Tibial nerve (tissue), 4 donors: ENCODE data around the gene NKD2.

Experiments
- CTCF ChIP-seq, 5 experiments: fragments of 200-600 bp in 3 of 5; fragments of 450-650 bp in 2 of 5; sonication (generic) in 3 of 5; IDR thresholded peaks; one replicate each; pipeline ENCODE4 v1.5.1; 2016 to 2019; ENCODE audit warnings: antibody characterized with exemption in 5 of 5, mild to moderate bottlenecking in 3 of 5, moderate library complexity in 2 of 5
- EP300 ChIP-seq, 2 donors: sonication (generic); formaldehyde crosslinking; IDR thresholded peaks; one replicate each; pipeline ENCODE4 v1.6.1; 2017; ENCODE audit warnings: antibody characterized with exemption in 2 of 2, mild to moderate bottlenecking in 1 of 2
- POLR2A ChIP-seq, 2 donors: fragments of 450-650 bp; IDR thresholded peaks; one replicate each; pipeline ENCODE4 v1.6.1; 2017; ENCODE audit warnings: antibody characterized with exemption in 2 of 2, mild to moderate bottlenecking in 2 of 2, moderate library complexity in 2 of 2

GRCh38 chr5:1032551-1033027 is 24.0 kb downstream of the NKD2 start:
- TF ChIP-seq POLR2A (IDR thresholded peaks at IDR 0.05), result no peak
- no peak for TF ChIP-seq CTCF (IDR thresholded peaks at IDR 0.05)
- TF ChIP-seq EP300 (IDR thresholded peaks at IDR 0.05), result no peak
